ENCODE measurements around the gene PROS1. TPM values are rescaled to one million over a fixed set of nuclear protein-coding genes. Genes with fewer than 3 reads are reported as not detected.

PROS1 gene
- total and polyA plus RNA-seq, 2 donors (not counting 3 experiments of a cell fraction or from before 2014, with no cell fraction given) = 2.6 to 5.2 TPM

GRCh38 chr3:93979850-93980676 lies 6.4 kb upstream of the PROS1 start, which contains the start of gene ARL13B:
Gene ARL13B, plus strand, starts transcription at chr3:93980155. Its CDS starts 269 bp downstream, at chr3:93980424.
- Histone ChIP-seq H3K27me3 (ENCODE audit: control insufficient read depth in 2 of 2, insufficient read depth in 2 of 2, low read length in 2 of 2) (peaks cover 5 to 11% of the 10 kb centered on the region in 2 experiments), H3K36me3 (ENCODE audit: control insufficient read depth in 2 of 2, extremely low read depth in 1 of 2, insufficient read depth in 2 of 2, low read length in 2 of 2) (no peaks in the 10 kb centered on the region), H3K27ac (ENCODE audit: insufficient read depth, low read depth, low read length) (peak within 1 kb of the TSS; percentile 74), H3K4me1 (ENCODE audit: control insufficient read depth, extremely low read depth, insufficient read depth, low read length) (peaks cover 15% of the 10 kb centered on the region), H2AFZ (ENCODE audit: low read depth, low read length) (peak within 1 kb of the TSS; percentile 96), H3K9me3 (replicated peaks; ENCODE audit: control insufficient read depth, insufficient read depth, low read length) (no peaks in the 10 kb centered on the region), H3K9me1 (replicated peaks; ENCODE audit: control insufficient read depth, extremely low read depth, insufficient read depth, low read length) (no peaks in the 10 kb centered on the region), H4K20me1 (replicated peaks; ENCODE audit: control insufficient read depth, extremely low read depth, insufficient read depth, low read length) (no peaks in the 10 kb centered on the region), H3K79me2 (ENCODE audit: control insufficient read depth, insufficient read depth, low read length) (peaks cover 16% of the 10 kb centered on the region), H3K4me3 (replicated peaks in 1 of 3; ENCODE audit: insufficient read depth in 1 of 3, low read depth in 1 of 3, low read length in 3 of 3) (peak within 1 kb of the TSS; percentile 67 to 94 (median 92)), H3K9ac (replicated peaks; ENCODE audit: extremely low read depth, insufficient read depth, low read length) (peak within 1 kb of the TSS; percentile 85), H3K4me2 (ENCODE audit: insufficient read depth, low read length) (peak within 1 kb of the TSS; percentile 98)
- intact Hi-C loops (cut with micrococcal nuclease) (loop anchor here (1.0 to 2.0 kb wide), 2 partner anchors 25 to 82 kb away; partner anchors contain the start of gene DHFR2), dilution Hi-C loops (cut with MboI; ENCODE audit: extremely low pct_ligation_motif_present, low sequenced_read_pairs) (no loop called here)
- TSS peak; percentile 57 for BruUV-seq (replicated peaks)
- peak; percentile 60 for TF ChIP-seq POLR2A (IDR thresholded peaks at IDR 0.05; ENCODE audit: low read depth, low read length)
- peak; percentile 35 for TF ChIP-seq POLR2AphosphoS5 (IDR thresholded peaks at IDR 0.05; ENCODE audit: insufficient read depth, low read depth, low read length)
- TF ChIP-seq EZH2 (IDR thresholded peaks at IDR 0.05; ENCODE audit: borderline replicate concordance, low read depth, low read length, severe bottlenecking) = no peak
- TF ChIP-seq MYC (IDR thresholded peaks at IDR 0.05; ENCODE audit: low read depth, low read length) = no peak
- DNase-seq (ENCODE audit: low read depth, low spot score) (peak; percentile 99), FAIRE-seq (peak; percentile 97)
- POLR2A ChIA-PET = no interaction called here
- CTCF ChIA-PET = interaction anchor here (0.6 to 1.0 kb wide), 6 partner anchors 23 to 122 kb away, joined by 3 to 5 read pairs (median 3); partner anchors contain the start of genes DHFR2 and NSUN3

GRCh38 chr3:93969997-93970396 lies 3.7 kb downstream of the PROS1 start:
- intact Hi-C loops (cut with micrococcal nuclease) = no loop called here
- FAIRE-seq = no peak

More at GRCh38 chr3:93969997-93970396, 3.7 kb downstream of the PROS1 start:
- dilution Hi-C loops (cut with MboI; ENCODE audit: extremely low pct_ligation_motif_present, low sequenced_read_pairs) = no loop called here
- H3K9ac ChIP-seq (replicated peaks; ENCODE audit: extremely low read depth, insufficient read depth, low read length) = no peak overlapping the region
- H3K4me1 ChIP-seq (ENCODE audit: control insufficient read depth, extremely low read depth, insufficient read depth, low read length) = peaks cover 7% of the 10 kb centered on the region
- H3K9me1 ChIP-seq (replicated peaks; ENCODE audit: control insufficient read depth, extremely low read depth, insufficient read depth, low read length) = no peaks in the 10 kb centered on the region
- CTCF ChIA-PET = no interaction called here
- no peaks in the 10 kb centered on the region for H4K20me1 ChIP-seq (replicated peaks; ENCODE audit: control insufficient read depth, extremely low read depth, insufficient read depth, low read length)
- H3K27me3 ChIP-seq (ENCODE audit: control insufficient read depth in 2 of 2, insufficient read depth in 2 of 2, low read length in 2 of 2) = no peaks in the 10 kb centered on the region
- H3K4me2 ChIP-seq (ENCODE audit: insufficient read depth, low read length) = no peak overlapping the region
- H3K79me2 ChIP-seq (ENCODE audit: control insufficient read depth, insufficient read depth, low read length) = no peaks in the 10 kb centered on the region
- H3K9me3 ChIP-seq (replicated peaks; ENCODE audit: control insufficient read depth, insufficient read depth, low read length) = no peaks in the 10 kb centered on the region
- TF ChIP-seq CTCF (IDR thresholded peaks at IDR 0.05; ENCODE audit: extremely low read depth in 1 of 2, insufficient read depth in 1 of 2, low read depth in 1 of 2, low read length in 2 of 2) (no peak), JUN (IDR thresholded peaks at IDR 0.05; ENCODE audit: borderline replicate concordance, insufficient read depth, insufficient read length, low read depth) (no peak), GATA2 (IDR thresholded peaks at IDR 0.05; ENCODE audit: insufficient read depth, insufficient read length, low read depth, low read length) (no peak), EZH2 (IDR thresholded peaks at IDR 0.05; ENCODE audit: borderline replicate concordance, low read depth, low read length, severe bottlenecking) (no peak), POLR2AphosphoS5 (IDR thresholded peaks at IDR 0.05; ENCODE audit: insufficient read depth, low read depth, low read length) (no peak)
- no peak overlapping the region for H3K4me3 ChIP-seq (replicated peaks in 1 of 3; ENCODE audit: insufficient read depth in 1 of 3, low read depth in 1 of 3, low read length in 3 of 3)
- H2AFZ ChIP-seq (ENCODE audit: low read depth, low read length) = no peak overlapping the region
- DNase-seq (ENCODE audit: low read depth, low spot score) = no peak
- POLR2A ChIA-PET = no interaction called here
- H3K36me3 ChIP-seq (ENCODE audit: control insufficient read depth in 2 of 2, extremely low read depth in 1 of 2, insufficient read depth in 2 of 2, low read length in 2 of 2) = no peaks in the 10 kb centered on the region
- no TSS peak for BruUV-seq (replicated peaks)
- no peak overlapping the region for H3K27ac ChIP-seq (ENCODE audit: insufficient read depth, low read depth, low read length)
